ENCODE results near the gene SLX9.

- TF ChIP-seq CTCF (IDR thresholded peaks at IDR 0.05; ENCODE audit: extremely low read depth in 1 of 2, insufficient read depth in 1 of 2, low read depth in 1 of 2, low read length in 2 of 2) = no peak
- no peak for TF ChIP-seq EZH2 (IDR thresholded peaks at IDR 0.05; ENCODE audit: borderline replicate concordance, low read depth, low read length, severe bottlenecking)
- TF ChIP-seq MAX (IDR thresholded peaks at IDR 0.05; ENCODE audit: insufficient read depth, insufficient read length) = no peak
- TF ChIP-seq POLR2A (IDR thresholded peaks at IDR 0.05; ENCODE audit: low read depth, low read length) = no peak
- TF ChIP-seq POLR2AphosphoS5 (IDR thresholded peaks at IDR 0.05; ENCODE audit: insufficient read depth, low read depth, low read length) = no peak
- no peak for TF ChIP-seq GATA2 (IDR thresholded peaks at IDR 0.05; ENCODE audit: insufficient read depth, insufficient read length, low read depth, low read length)
- TF ChIP-seq FOS (IDR thresholded peaks at IDR 0.05; ENCODE audit: borderline replicate concordance, insufficient read depth, low read length) = no peak
Observed at GRCh38 chr21:44967082-44968047, 27.5 kb downstream of the SLX9 start.

Measured in endothelial cell of umbilical vein (primary cell).